Activated T-helper 1 cell treated with anti-CD3 and anti-CD28 coated beads, Interleukin-12 subunit alpha, Interleukin-12 subunit beta, Interleukin-2, Interleukin-4 antibody, amounts not matched to agents 30 ng/mL and 10 ng/mL and 1 ng/mL, durations not matched to agents 14 hours and 24 hours and 36 hours (primary cell): Measurements from ENCODE around the gene LYZL1. TPM values are rescaled to one million over a fixed set of nuclear protein-coding genes. Genes with fewer than 3 reads are reported as not detected.
"Not testable (repeated sequence)": the region's sequence is repeated elsewhere in the genome, so short reads cannot be mapped to it uniquely, and the experiment has no call there.

ENCODE experiments used
- DNase-seq: peaks from one replicate; pipeline ENCODE4 v3.0.0; 2021; ENCODE audit warnings: low spot score
- H3K27ac Mint-ChIP-seq: one replicate; pipeline ENCODE4 v1.8.0; 2021; ENCODE audit warnings: mild to moderate bottlenecking, mixed read lengths
- H3K27me3 Mint-ChIP-seq: one replicate; pipeline ENCODE4 v1.8.0; 2022; ENCODE audit warnings: mild to moderate bottlenecking, moderate library complexity, mixed read lengths; ENCODE audit not compliant: insufficient read depth
- H3K36me3 Mint-ChIP-seq: one replicate; pipeline ENCODE4 v1.8.0; 2021; ENCODE audit warnings: low read depth, mixed read lengths
- H3K4me1 Mint-ChIP-seq: one replicate; pipeline ENCODE4 v1.8.0; 2021; ENCODE audit warnings: low read depth, mixed read lengths
- H3K4me3 Mint-ChIP-seq: one replicate; pipeline ENCODE4 v1.8.0; 2021; ENCODE audit warnings: mild to moderate bottlenecking, moderate library complexity, mixed read lengths
- H3K9me3 Mint-ChIP-seq: one replicate; pipeline ENCODE4 v1.8.0; 2021; ENCODE audit warnings: mixed read lengths
- intact Hi-C: fragments of 100-400 bp; cut with micrococcal nuclease; formaldehyde crosslinking; loops from one replicate; pipeline ENCODE4 v1.15.1; 2024
- total RNA-seq: library from RNA; stranded (reverse); gene quantifications from 2 replicates; pipeline ENCODE4 v1.2.3, GENCODE V29; 2022

Gene LYZL1
- total RNA-seq, 1 donor from 2014 or later, result not detected

DNA sequence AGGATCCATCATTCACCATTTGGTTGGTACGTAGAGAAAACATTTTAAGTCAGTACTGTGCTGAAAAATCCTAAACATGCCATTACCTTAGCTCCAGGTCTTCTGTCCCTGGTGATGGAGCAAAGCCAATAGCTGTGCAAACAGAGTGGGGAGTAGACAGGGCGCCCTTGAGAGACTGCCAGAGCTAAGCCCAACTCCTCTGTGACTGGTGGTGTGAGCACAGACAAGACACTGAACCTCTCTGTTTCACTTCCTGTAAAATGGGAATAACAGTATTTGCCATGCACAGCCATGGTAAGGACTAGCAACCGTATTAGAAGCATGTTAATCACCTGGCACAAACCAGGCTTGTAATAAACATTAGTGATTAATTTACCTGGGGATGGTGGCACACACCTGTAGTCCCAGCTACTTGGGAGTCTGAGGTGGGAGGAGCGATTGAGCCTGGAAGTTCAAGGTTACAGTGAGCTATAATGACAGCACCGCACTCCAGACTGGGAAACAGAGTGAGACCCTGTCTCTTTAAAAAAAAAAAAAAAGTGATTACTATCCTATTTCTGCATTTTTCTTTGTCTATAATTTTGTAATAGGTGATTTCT lies 28.7 kb downstream of the LYZL1 start:
- DNase-seq, result no peak
- intact Hi-C loops, result no loop called here
- no peaks in the 10 kb centered on the region for H3K36me3 Mint-ChIP-seq
- peaks cover 26% of the 10 kb centered on the region for H3K27me3 Mint-ChIP-seq
- no peak overlapping the region for H3K4me3 Mint-ChIP-seq
- H3K9me3 Mint-ChIP-seq, result no peaks in the 10 kb centered on the region
- H3K4me1 Mint-ChIP-seq, result no peaks in the 10 kb centered on the region
- H3K27ac Mint-ChIP-seq, result no peak overlapping the region

DNA sequence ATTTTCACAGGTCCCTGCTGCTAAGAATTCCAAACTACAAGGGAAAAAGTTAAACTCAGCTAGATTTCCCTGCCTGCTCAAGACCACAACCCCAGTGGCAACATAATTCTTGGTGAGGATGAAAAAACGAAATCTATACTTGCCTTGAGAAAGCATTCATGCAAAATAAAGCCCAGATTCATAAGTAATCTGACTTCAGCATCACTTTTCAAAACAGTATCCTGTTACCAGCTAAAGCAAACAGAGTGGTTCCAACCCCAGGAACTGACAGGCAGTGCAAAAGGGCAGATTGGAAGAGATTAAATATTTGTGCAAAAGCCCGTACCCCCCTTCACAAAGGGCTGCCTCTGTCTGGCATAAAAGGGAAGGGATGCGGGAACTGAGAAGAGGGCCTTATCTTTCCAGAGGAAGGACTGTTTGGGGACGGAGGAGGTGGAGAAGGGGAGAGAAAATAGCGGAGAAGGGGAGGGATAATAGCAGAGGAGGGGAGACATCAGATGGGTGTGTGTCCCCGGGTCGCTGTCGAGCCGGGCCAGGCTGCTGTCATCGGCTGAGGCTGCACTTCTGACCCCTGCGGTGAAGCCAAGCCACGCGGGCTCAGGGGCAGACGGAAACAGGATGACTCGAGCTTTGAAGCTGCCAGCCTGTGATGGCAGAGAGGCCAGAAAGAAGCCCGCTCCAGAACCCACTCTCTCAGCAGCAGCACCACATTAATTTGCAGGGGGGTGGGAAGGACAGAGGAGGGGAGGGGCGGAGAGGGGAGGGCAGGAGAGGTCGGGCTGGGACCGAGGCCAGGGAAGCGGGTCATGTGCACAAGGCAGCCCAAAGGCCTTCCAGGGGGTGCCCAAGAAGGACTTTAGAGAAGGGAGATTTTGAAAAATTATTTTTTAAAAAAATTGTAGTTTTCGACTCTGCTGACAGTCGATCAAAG lies 29.5 kb downstream of the LYZL1 start:
- not testable (repeated sequence) for DNase-seq

DNA sequence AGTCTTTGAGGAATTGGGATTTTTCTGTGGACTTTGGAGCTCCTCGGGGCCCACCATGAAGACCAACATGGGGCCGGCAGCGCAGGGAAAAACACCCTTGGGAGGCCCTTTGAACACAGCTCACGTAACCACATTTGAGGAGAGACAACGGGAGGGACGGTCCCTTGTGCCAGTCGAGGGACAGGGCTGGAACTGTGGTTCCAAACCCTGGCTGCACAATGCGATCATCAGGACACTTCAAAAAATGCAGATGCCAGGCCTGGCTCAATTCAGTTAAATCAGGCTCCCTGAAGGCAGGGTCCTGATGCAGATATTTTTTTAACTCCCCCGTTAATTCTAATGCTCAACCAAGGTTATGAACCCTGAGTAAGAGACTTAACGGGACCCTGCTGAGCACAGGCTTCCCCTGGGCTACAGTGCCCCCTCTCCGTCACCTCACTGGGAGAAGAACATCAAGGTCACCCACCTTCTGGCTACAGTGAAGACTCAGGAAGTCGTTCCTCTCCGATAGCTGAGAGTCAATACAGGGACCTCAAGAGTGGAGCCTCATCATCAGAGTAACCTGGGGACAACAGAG lies 30.4 kb downstream of the LYZL1 start:
- Mint-ChIP-seq H3K4me1 (no peaks in the 10 kb centered on the region), H3K27me3 (peaks cover 28% of the 10 kb centered on the region), H3K27ac (no peak overlapping the region), H3K36me3 (no peaks in the 10 kb centered on the region), H3K9me3 (no peaks in the 10 kb centered on the region), H3K4me3 (no peak overlapping the region)
- intact Hi-C loops, result no loop called here
- DNase-seq, result no peak

More for the DNA sequence above, 29.5 kb downstream of the LYZL1 start:
- H3K36me3 Mint-ChIP-seq, H3K4me3 Mint-ChIP-seq, intact Hi-C loops, H3K27ac Mint-ChIP-seq, H3K9me3 Mint-ChIP-seq, H3K4me1 Mint-ChIP-seq: not testable (repeated sequence)
- H3K27me3 Mint-ChIP-seq, result peaks cover 28% of the 10 kb centered on the region

DNA sequence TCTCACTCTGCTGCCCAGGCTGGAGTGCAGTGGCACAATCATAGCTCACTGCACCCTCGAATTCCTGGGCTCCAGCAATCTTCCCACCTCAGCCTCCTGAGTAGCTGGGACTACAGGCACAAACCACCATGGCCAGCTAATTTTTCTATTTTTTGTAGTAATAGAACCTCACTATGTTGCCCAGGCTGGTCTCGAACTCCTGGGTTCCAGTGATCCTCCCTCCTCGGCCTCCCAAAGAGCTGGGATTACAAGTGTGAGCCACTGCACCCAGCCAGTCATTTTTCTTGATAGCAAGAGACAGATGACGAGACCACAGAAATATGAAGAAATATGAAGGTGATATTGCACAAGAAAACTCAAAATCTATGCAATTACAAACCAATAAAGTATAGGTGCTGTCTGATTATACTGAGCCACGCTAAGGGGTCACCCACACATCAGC lies 31.8 kb downstream of the LYZL1 start:
- DNase-seq, H3K36me3 Mint-ChIP-seq, intact Hi-C loops, H3K9me3 Mint-ChIP-seq, H3K4me3 Mint-ChIP-seq, H3K4me1 Mint-ChIP-seq, H3K27ac Mint-ChIP-seq: not testable (repeated sequence)
- H3K27me3 Mint-ChIP-seq, result peaks cover 28% of the 10 kb centered on the region

DNA sequence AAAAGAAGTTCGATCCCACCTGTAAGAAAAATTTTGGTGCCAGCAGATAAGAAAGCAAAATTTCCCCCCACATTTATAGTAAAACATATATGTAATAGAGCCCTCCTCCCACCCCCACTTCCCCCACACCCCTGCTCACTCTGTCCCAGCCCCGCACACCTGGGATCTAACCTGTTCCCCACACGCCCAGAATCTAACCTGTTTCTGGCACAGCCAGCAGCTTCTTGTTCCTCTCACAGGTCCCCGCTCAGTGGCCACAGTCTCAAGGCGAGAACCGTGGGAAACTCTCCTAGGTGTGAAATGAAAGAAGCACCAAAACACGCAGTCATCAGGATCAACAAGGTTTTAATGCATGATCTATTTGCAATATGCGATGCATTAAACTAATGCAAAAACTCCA lies 32.8 kb downstream of the LYZL1 start:
- no peak for DNase-seq
- no peaks in the 10 kb centered on the region for H3K9me3 Mint-ChIP-seq
- H3K4me1 Mint-ChIP-seq, result no peaks in the 10 kb centered on the region

DNA sequence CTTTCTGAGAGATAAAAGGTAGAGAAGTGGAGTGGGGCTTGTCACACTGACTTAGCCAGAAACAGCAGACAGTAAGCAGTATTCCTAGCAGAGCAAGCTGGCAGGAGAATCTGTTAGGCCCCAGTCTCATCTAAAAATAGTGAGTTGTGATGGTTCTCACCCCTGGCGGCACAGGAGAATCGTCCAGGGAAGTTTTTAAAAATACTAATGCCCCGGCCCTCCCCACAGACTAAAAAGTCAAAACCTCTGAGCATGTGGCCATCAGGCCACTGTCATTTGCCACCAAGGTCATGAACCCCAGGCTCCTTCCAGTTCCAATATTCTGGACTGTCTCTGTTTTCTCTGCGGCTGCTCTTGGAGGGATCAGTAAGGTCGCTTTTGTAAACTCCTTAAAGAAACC lies 34.0 kb downstream of the LYZL1 start:
- H3K9me3 Mint-ChIP-seq, result no peaks in the 10 kb centered on the region
- H3K27ac Mint-ChIP-seq, result no peak overlapping the region
- H3K4me3 Mint-ChIP-seq, result no peak overlapping the region
- H3K4me1 Mint-ChIP-seq, result no peaks in the 10 kb centered on the region
- intact Hi-C loops, result no loop called here
- no peaks in the 10 kb centered on the region for H3K36me3 Mint-ChIP-seq
- no peak for DNase-seq
- H3K27me3 Mint-ChIP-seq, result peaks cover 22% of the 10 kb centered on the region

More for the DNA sequence above, 32.8 kb downstream of the LYZL1 start:
- no peak overlapping the region for H3K27ac Mint-ChIP-seq
- H3K4me3 Mint-ChIP-seq, result no peak overlapping the region
- no peaks in the 10 kb centered on the region for H3K36me3 Mint-ChIP-seq
- intact Hi-C loops, result no loop called here
- H3K27me3 Mint-ChIP-seq, result peaks cover 31% of the 10 kb centered on the region

DNA sequence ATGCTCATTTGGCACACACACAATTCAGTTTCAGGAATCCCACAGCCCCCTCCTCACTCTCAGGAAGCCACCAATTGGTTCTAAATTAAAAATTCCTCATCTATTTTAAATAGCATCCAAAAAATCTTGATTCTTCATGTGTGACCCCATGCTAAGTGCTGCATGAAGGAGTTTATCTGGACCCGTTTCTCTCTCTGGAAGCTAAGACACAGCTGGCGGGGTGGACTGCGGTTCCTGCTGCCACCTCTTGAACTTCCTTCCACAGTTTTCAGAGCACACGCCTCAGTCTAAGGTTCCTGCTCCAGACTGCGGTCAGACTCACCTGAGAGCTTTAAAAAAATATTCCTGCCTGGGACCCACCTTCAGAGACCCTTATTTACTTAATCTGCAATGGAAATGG lies 34.5 kb downstream of the LYZL1 start:
- intact Hi-C loops, result no loop called here
- Mint-ChIP-seq H3K4me1 (no peaks in the 10 kb centered on the region), H3K27ac (no peak overlapping the region), H3K4me3 (no peak overlapping the region), H3K9me3 (no peaks in the 10 kb centered on the region), H3K27me3 (peaks cover 19% of the 10 kb centered on the region), H3K36me3 (no peaks in the 10 kb centered on the region)
- no peak for DNase-seq

DNA sequence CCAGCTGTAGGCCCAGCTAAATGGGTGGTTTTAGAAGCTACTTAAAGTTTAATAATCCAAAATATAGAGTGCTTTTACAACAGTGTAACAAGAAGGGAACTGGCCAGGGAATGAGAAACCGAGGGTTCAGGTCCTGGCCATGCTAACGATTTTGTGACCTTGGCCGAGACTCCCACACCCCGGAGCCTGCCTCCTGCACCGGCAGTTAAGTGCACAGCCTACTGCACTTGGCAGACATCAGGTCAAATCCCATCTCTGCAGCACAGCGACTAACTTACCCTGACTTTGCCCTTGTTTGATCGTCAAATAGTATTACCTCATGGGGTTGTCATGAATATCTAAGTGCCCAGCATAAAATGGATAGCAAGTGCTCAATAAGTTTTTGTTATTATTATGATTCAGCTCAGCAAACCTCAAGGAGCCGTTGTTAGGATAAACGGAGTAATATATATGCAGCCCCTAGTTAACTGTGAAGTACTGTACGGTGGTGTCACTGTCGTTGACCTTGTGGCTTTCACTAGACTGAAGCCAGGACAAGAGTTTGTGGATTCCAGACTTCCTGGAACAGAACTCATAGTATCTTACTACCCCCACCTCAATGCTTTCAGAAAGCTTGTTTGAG lies 35.5 kb downstream of the LYZL1 start:
- Mint-ChIP-seq H3K4me3 (no peak overlapping the region), H3K9me3 (no peaks in the 10 kb centered on the region), H3K4me1 (no peaks in the 10 kb centered on the region), H3K27ac (no peak overlapping the region), H3K27me3 (peaks cover 15% of the 10 kb centered on the region), H3K36me3 (no peaks in the 10 kb centered on the region)
- intact Hi-C loops, result no loop called here
- DNase-seq, result no peak

DNA sequence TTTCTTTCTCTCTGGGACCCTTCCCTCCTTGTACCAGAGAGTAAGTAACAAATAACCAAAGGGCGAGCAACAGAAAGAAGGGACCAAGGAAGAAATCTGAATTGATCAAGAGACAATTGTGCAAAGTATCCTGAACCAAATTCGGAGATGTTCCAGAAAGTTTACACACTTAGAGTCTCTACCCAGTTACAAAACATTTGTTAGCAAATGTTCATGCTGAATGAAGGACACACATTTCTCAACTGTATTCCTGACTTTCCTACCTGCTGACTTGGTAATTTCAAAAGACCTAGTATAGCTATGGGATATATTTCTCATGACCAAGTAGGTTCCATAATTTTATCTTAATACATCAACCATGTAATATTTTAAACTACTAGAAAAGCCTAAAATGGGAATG lies 37.4 kb downstream of the LYZL1 start:
- DNase-seq, result no peak
- no peaks in the 10 kb centered on the region for H3K9me3 Mint-ChIP-seq
- H3K4me1 Mint-ChIP-seq, result no peaks in the 10 kb centered on the region
- H3K27me3 Mint-ChIP-seq, result peaks cover 6% of the 10 kb centered on the region
- H3K4me3 Mint-ChIP-seq, result no peak overlapping the region
- intact Hi-C loops, result no loop called here
- H3K36me3 Mint-ChIP-seq, result no peaks in the 10 kb centered on the region
- no peak overlapping the region for H3K27ac Mint-ChIP-seq

DNA sequence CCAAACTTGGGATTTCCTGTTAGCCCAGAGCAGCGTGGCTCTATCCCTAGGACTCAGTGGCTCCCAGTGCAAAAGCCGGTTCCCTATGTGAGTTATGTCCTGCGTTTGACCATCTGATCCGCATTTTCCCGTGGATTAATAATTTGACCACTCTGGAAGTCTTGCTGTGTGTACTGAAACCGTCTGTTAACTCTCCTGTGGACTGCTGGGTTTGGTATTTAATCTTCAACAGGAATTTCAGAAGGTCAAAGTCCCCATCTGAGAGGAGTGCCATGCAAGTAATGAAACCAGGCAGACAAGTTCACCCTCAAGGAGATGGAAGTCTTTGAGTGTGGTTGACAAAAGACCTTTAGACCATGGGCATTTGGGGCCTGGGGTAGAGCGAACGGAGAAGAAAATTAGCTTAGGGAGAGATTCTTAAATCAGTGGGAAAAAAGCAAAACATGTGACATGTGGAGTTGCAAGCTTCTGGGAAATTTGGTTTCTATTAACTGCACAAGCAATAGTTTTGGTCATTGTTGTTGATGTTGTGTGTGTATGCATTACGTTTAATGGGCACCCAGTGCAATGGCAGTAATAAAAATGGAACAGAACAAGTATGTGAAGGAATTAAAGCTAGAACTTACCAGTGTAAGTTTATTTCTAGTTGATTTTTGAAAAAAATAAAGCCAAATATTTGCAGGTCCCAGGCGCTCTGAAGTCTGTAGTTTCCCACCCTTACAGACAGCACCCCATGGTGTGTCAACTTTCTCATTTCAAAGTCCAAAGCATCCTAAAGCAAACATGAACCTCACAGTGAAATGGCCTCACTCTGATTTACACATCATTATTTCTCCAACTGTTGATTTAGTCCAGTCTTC lies 38.2 kb downstream of the LYZL1 start:
- Mint-ChIP-seq H3K27me3 (peaks cover 5% of the 10 kb centered on the region), H3K4me3 (no peak overlapping the region), H3K9me3 (no peaks in the 10 kb centered on the region), H3K4me1 (no peaks in the 10 kb centered on the region), H3K36me3 (no peaks in the 10 kb centered on the region), H3K27ac (no peak overlapping the region)
- no peak for DNase-seq
- intact Hi-C loops, result no loop called here

DNA sequence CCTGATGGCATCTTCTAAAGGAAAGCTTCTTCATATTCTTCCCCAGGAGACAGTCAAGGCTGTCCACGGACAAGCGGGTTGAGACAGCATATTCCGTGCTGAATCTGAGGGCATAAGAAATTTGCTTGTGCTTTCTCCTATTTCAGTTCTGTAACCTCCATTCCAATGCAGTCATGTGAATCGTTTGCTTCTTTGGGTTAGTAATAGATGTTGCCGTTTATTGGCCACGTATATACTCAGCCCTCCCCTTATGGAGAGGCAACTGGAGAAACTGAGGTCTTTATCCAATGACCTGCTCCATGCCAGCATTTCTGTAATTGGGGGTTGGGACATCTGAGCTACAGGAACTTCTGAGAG lies 38.9 kb downstream of the LYZL1 start:
- DNase-seq, result no peak
- Mint-ChIP-seq H3K27me3 (peaks cover 5% of the 10 kb centered on the region), H3K4me3 (no peak overlapping the region), H3K9me3 (no peaks in the 10 kb centered on the region), H3K27ac (no peak overlapping the region), H3K4me1 (no peaks in the 10 kb centered on the region), H3K36me3 (no peaks in the 10 kb centered on the region)
- intact Hi-C loops, result no loop called here

DNA sequence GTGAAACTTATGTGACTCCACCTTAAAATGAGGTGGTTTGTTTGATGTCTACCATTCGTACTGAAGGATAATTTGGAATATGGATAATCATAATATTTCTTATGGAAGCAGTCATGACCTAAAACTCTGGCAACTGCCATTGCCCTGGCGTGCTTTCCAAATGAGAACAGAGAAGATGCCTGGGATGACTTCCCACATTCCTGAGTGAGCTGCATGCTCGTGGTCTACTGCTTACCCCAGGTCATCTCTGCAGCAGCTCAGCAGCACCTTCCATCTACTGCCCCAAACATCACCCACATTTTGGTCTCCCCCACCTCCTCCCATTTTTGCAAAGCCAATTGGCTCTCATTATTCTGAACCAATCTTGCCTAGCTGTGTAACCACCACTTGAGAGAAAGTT lies 40.1 kb downstream of the LYZL1 start:
- DNase-seq, result no peak
- Mint-ChIP-seq H3K27ac (no peak overlapping the region), H3K36me3 (no peaks in the 10 kb centered on the region), H3K9me3 (no peaks in the 10 kb centered on the region), H3K4me1 (no peaks in the 10 kb centered on the region), H3K4me3 (no peak overlapping the region), H3K27me3 (peaks cover 3% of the 10 kb centered on the region)
- intact Hi-C loops, result no loop called here
